Astrocyte of the spinal cord (primary cell): ENCODE data around the gene LCLAT1.

ENCODE experiments used
- DNase-seq: peaks from one replicate; pipeline ENCODE4 v3.0.0; 2011; ENCODE audit warnings: low read depth, low spot score
- H3K4me3 ChIP-seq: 2 replicates; pipeline ENCODE4 v1.5.1; 2011; ENCODE audit warnings: low read depth, mild to moderate bottlenecking, low read length, moderate library complexity
- in situ Hi-C: cut with HindIII; loops from 2 replicates; pipeline ENCODE4 v1.10.0; 2017; ENCODE audit warnings: low sequenced_read_pairs
- TF ChIP-seq, protein P1 (sequence below): IDR thresholded peaks from 2 replicates; pipeline ENCODE4 v1.5.1; 2012; ENCODE audit warnings: low read depth, mild to moderate bottlenecking, low read length, inconsistent platforms

Gene LCLAT1

DNA sequence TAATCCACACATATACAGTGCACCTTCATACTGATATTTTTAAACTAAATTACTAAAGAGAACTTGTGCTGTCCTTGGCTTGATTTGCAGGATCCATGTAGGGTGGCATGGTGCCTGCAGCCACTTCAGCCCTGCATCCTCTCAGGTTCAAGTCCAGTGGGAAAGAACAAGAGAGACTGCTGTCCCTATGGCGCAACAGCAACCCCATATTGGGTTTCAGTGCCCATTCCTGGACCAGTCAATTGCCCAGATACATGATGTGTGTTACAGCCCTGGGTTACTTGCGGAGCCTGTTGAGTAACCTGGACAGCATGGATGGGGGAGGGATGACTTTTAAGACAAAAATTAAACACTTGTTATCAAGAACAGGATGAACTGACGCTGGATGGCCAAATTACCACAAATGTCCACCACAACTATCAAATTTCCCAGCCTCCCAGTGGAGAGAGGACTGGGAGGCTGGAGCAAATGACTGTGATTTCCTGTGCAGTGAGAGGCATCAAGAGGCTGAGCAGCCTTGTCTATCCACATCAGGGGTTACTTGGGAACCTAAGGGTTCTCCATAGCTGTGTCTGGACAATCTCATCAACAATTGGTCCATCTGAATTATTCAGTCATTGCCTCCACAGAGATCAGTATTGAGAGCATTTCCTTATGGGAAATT lies 198.2 kb downstream of the LCLAT1 start:
- no peak for DNase-seq
- in situ Hi-C loops: no loop called here
- no peak overlapping the region for H3K4me3 ChIP-seq
- TF ChIP-seq, protein P1, sequence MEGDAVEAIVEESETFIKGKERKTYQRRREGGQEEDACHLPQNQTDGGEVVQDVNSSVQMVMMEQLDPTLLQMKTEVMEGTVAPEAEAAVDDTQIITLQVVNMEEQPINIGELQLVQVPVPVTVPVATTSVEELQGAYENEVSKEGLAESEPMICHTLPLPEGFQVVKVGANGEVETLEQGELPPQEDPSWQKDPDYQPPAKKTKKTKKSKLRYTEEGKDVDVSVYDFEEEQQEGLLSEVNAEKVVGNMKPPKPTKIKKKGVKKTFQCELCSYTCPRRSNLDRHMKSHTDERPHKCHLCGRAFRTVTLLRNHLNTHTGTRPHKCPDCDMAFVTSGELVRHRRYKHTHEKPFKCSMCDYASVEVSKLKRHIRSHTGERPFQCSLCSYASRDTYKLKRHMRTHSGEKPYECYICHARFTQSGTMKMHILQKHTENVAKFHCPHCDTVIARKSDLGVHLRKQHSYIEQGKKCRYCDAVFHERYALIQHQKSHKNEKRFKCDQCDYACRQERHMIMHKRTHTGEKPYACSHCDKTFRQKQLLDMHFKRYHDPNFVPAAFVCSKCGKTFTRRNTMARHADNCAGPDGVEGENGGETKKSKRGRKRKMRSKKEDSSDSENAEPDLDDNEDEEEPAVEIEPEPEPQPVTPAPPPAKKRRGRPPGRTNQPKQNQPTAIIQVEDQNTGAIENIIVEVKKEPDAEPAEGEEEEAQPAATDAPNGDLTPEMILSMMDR: no peak

DNA sequence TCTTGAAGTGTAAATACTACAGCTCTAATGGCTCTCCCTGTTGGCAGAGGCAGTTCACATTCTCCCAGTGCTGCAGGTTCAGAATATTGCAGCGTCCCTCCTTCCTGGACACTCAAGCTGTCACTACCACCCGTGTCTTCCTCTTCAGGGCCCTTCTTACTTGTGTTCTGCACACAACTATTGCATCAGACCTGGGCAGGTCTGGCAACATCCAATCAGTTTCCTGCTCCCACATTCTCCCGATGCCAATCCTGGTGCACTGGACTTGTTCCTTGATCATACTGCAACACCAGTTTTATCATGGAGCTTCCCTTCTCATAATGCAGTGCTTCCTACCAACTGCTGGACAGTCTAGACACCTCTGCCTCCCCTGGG lies 198.7 kb downstream of the LCLAT1 start:
- DNase-seq: no peak
- TF ChIP-seq, protein P1: no peak
- H3K4me3 ChIP-seq: no peak overlapping the region
- in situ Hi-C loops: no loop called here

DNA sequence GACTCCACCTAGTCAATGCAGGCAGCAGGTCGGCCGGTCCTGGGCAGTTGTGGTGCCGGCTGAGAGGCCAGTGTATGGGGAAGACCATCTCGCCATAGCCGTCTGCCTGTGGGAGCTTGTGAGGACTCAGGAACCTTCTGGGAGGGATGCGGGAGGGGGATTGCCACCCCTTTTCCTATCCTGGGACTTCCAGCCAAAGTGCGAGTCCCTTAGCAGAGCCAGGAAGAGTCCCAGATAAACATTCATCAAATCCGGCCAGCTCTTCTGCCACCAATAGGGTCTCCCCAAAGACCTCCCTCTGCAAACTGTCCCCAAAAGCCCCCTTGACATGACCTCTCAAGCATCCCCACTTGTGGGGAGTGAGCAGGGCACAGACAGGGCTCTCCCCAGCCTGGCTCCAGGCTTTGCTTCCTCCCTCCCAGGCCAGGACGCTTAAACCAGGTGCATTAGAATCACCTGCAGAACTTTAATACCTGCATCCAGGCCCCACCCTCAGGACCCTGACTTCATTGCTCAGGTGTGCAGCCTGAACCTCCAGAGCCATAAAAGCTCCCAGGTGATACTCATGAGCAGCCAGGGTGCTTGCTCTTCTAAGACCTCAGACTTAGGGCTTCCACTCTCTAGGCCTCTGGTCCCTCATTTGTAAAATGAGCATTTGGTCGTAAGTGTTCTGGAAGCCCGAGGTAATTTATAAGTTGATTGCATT lies 200.9 kb downstream of the LCLAT1 start:
- in situ Hi-C loops: no loop called here
- TF ChIP-seq, protein P1: no peak
- no peak overlapping the region for H3K4me3 ChIP-seq
- DNase-seq: no peak

DNA sequence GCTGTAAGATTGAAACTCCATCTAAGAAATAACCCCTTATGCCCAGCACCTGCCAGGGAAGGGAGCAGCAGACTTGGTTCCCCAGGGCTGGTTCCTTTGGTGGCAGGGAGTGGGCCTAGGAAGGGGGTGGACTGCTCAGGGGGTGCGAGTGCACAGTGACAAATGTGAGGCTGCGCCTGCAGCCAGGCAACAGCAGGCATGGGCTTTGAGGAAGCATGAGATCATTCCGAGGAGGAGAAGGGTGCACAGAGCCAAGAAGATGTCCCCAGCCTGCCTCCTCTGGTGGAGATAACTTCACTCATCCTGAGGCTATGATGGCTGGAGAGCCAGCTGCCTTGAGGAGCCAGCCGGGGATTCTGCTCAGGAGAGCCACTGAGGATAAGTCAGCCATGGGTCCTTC lies 202.2 kb downstream of the LCLAT1 start:
- DNase-seq: no peak
- TF ChIP-seq, protein P1: no peak
- in situ Hi-C loops: no loop called here
- H3K4me3 ChIP-seq: no peak overlapping the region

DNA sequence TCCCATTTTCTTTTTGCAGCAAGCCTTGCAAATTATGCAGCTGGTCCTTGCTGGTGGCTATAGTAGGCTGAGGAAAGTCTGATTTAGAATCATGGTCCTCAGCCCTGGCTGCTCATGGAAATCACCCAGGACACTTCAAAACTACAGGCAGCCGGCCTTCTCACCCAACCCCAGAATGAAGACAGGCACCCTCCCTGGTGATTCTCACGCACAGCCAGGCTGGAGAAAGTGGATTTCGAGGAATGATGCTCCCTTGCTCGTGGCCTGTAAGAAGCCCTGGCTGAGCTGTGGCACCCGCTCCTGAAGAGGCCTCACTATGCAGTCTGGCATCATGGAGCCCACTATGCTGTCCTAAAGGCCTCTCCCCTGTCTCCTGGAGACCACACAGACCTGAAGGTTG lies 202.8 kb downstream of the LCLAT1 start:
- H3K4me3 ChIP-seq: no peak overlapping the region
- no peak for DNase-seq
- in situ Hi-C loops: no loop called here
- TF ChIP-seq, protein P1: no peak

DNA sequence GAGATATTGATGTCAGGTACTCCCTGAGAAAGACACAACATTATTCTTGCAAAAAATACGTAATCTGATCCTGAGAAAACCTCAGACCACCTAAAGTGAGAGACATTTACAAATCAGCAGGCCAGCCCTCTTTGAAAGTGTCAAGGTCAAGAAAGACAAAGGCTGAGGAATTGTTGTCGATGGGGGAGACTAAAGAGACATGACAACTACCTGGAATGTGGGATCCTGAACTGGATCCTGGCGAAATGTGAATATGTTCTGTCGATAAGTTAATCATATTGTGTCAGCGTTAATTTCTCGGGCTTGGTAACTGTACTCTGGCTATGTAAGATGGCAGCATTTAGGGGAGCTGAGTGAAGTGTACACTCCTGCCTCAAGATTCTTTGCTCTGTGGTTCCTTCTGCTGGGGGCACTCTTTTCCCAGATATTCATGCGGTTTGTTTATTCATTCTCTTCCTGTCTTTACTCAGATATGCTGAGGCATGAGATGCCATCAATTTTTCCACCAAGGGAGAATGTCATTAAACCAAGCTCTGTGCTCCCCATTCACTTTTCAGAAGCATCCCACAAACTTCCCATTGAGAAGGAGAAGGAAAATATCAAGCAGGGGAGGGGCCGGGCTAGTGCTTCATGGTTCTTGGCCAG lies 205.3 kb downstream of the LCLAT1 start:
- no peak for DNase-seq
- in situ Hi-C loops: no loop called here
- TF ChIP-seq, protein P1: no peak
- H3K4me3 ChIP-seq: no peak overlapping the region
